GM23338 (cell line): Measurements from ENCODE around the gene GMEB2. TPM values are rescaled to one million over a fixed set of nuclear protein-coding genes. Genes with fewer than 3 reads are reported as not detected.

Source experiments
- ATAC-seq: fragments of 200-7000 bp; cut with Tn5 transposase; 3 replicates; pipeline ENCODE4 v1.9.1; 2020
- DNase-seq: peaks from one replicate; pipeline ENCODE4 v3.0.0-alpha.2; 2015; ENCODE audit warnings: low spot score
- H2AFZ ChIP-seq: fragments of 200-600 bp; sonication (generic); 2 replicates; pipeline ENCODE4 v1.8.0; 2016; ENCODE audit warnings: antibody characterized with exemption, mild to moderate bottlenecking, moderate library complexity
- H3F3A ChIP-seq: fragments of 200-600 bp; sonication (generic); replicated peaks from 2 replicates; pipeline ENCODE4 v1.8.0; 2017; ENCODE audit warnings: antibody characterized with exemption, mixed run types, low read depth
- H3K27ac ChIP-seq: fragments of 200-600 bp; sonication (generic); 2 replicates; pipeline ENCODE4 v1.6.1; 2016; ENCODE audit warnings: low read depth
- H3K27me3 ChIP-seq: fragments of 200-600 bp; sonication (generic); 2 replicates; pipeline ENCODE4 v1.8.0; 2016; ENCODE audit warnings: mild to moderate bottlenecking, mixed run types, moderate library complexity; ENCODE audit not compliant: insufficient read depth
- H3K36me3 ChIP-seq: fragments of 200-600 bp; sonication (generic); 2 replicates; pipeline ENCODE4 v1.8.0; 2016; ENCODE audit warnings: mild to moderate bottlenecking; ENCODE audit not compliant: insufficient read depth
- H3K4me1 ChIP-seq: fragments of 200-600 bp; sonication (generic); 2 replicates; pipeline ENCODE4 v1.8.0; 2016; ENCODE audit warnings: mild to moderate bottlenecking, moderate library complexity; ENCODE audit not compliant: insufficient read depth
- H3K4me2 ChIP-seq: fragments of 200-600 bp; sonication (generic); 2 replicates; pipeline ENCODE4 v1.7.1; 2017; ENCODE audit warnings: mixed run types
- H3K4me3 ChIP-seq: fragments of 200-600 bp; sonication (generic); 2 replicates; pipeline ENCODE4 v1.6.1; 2016; ENCODE audit warnings: mixed run types
- H3K79me2 ChIP-seq: fragments of 200-600 bp; sonication (generic); replicated peaks from 2 replicates; pipeline ENCODE4 v1.8.0; 2017; ENCODE audit warnings: mild to moderate bottlenecking; ENCODE audit not compliant: insufficient read depth
- H3K9me2 ChIP-seq: fragments of 200-600 bp; sonication (generic); 2 replicates; pipeline ENCODE4 v1.8.0; 2017; ENCODE audit not compliant: insufficient read depth
- H4K20me1 ChIP-seq: fragments of 200-600 bp; sonication (generic); replicated peaks from 2 replicates; pipeline ENCODE4 v1.8.0; 2017; ENCODE audit warnings: mild to moderate bottlenecking; ENCODE audit not compliant: insufficient read depth
- H3K27ac Mint-ChIP-seq: 2 replicates; pipeline ENCODE4 v1.8.0; 2020; ENCODE audit warnings: inconsistent platforms, mild to moderate bottlenecking, moderate library complexity, mixed read lengths
- H3K27me3 Mint-ChIP-seq: 3 replicates; pipeline ENCODE4 v1.8.0; 2022; ENCODE audit warnings: low read depth, mild to moderate bottlenecking, moderate library complexity, mixed read lengths, inconsistent platforms; ENCODE audit not compliant: insufficient read depth, poor library complexity
- H3K36me3 Mint-ChIP-seq: 3 replicates; pipeline ENCODE4 v1.8.0; 2021; ENCODE audit warnings: low read depth, mild to moderate bottlenecking, inconsistent platforms, moderate library complexity, mixed read lengths
- H3K4me1 Mint-ChIP-seq: 3 replicates; pipeline ENCODE4 v1.8.0; 2020; ENCODE audit warnings: mild to moderate bottlenecking, inconsistent platforms, mixed read lengths
- H3K4me3 Mint-ChIP-seq: 3 replicates; pipeline ENCODE4 v1.8.0; 2021; ENCODE audit warnings: moderate library complexity, mild to moderate bottlenecking, inconsistent platforms, mixed read lengths
- H3K9me3 Mint-ChIP-seq: 3 replicates; pipeline ENCODE4 v1.8.0; 2020; ENCODE audit warnings: moderate library complexity, mild to moderate bottlenecking, inconsistent platforms, mixed read lengths
- CREB1 ChIP-seq: fragments of 250-450 bp; sonication (Bioruptor Pico); IDR thresholded peaks from 2 replicates; pipeline ENCODE4 v1.5.0; 2020; ENCODE audit warnings: low read depth, mild to moderate bottlenecking, moderate library complexity
- CTCF ChIP-seq, 2 experiments: fragments of 200-600 bp in 1 of 2; sonication (generic) in 1 of 2; conservative IDR thresholded peaks; 2 replicates each; pipeline versions ENCODE4 v1.5.1 to v1.6.1; 2016 to 2017; ENCODE audit warnings: antibody characterized with exemption in 2 of 2, low read depth in 2 of 2, mild to moderate bottlenecking in 2 of 2, moderate library complexity in 1 of 2
- ETS1 ChIP-seq: IDR thresholded peaks from 2 replicates; pipeline ENCODE4 v1.6.1; 2016; ENCODE audit warnings: antibody characterized with exemption
- EZH2 ChIP-seq: fragments of 200-600 bp; sonication (generic); IDR thresholded peaks from one replicate; pipeline ENCODE4 v1.8.0; 2017; ENCODE audit warnings: antibody characterized with exemption, mild to moderate bottlenecking, low read depth; ENCODE audit not compliant: unreplicated experiment
- EZH2phosphoT487 ChIP-seq: fragments of 200-600 bp; sonication (generic); IDR thresholded peaks from one replicate; pipeline ENCODE4 v1.8.1; 2018; ENCODE audit warnings: antibody characterized with exemption; ENCODE audit not compliant: unreplicated experiment
- JUNB ChIP-seq: IDR thresholded peaks from one replicate; pipeline ENCODE4 v1.6.1; 2016; ENCODE audit warnings: antibody characterized with exemption; ENCODE audit not compliant: unreplicated experiment
- NANOG ChIP-seq: IDR thresholded peaks from 2 replicates; pipeline ENCODE4 v1.6.1; 2016; ENCODE audit warnings: antibody characterized with exemption, borderline replicate concordance
- POLR2AphosphoS5 ChIP-seq: IDR thresholded peaks from 2 replicates; pipeline ENCODE4 v1.6.1; 2016; ENCODE audit warnings: antibody characterized with exemption, low read depth
- REST ChIP-seq: IDR thresholded peaks from one replicate; pipeline ENCODE4 v1.6.1; 2018; ENCODE audit warnings: antibody characterized with exemption; ENCODE audit not compliant: unreplicated experiment
- STAT1 ChIP-seq: IDR thresholded peaks from one replicate; pipeline ENCODE4 v1.6.1; 2016; ENCODE audit warnings: antibody characterized with exemption; ENCODE audit not compliant: unreplicated experiment
- ZNF114 ChIP-seq: fragments of 250-450 bp; sonication (Bioruptor Pico); IDR thresholded peaks from 2 replicates; pipeline ENCODE4 v1.5.0; 2020; ENCODE audit warnings: mild to moderate bottlenecking, moderate library complexity
- ZNF331 ChIP-seq: fragments of 250-450 bp; sonication (Bioruptor Pico); IDR thresholded peaks from 2 replicates; pipeline ENCODE4 v1.5.0; 2020; ENCODE audit warnings: low read depth, mild to moderate bottlenecking, moderate library complexity
- ZNF462 ChIP-seq: fragments of 250-450 bp; sonication (Bioruptor Pico); IDR thresholded peaks from 2 replicates; pipeline ENCODE4 v1.5.0; 2020; ENCODE audit warnings: mild to moderate bottlenecking, moderate library complexity
- polyA plus RNA-seq: library from polyadenylated mRNA; unstranded; fragments of >200 nt; fragmentation: Nextera tagmentation; extraction: Ambion mirVana; gene quantifications from 2 replicates; pipeline ENCODE4 v1.2.1, GENCODE V29; 2016
- total RNA-seq: library from RNA; depleted of rRNA; stranded (reverse); fragments of >200 nt; shearing (Covaris generic); gene quantifications from 2 replicates; pipeline ENCODE4 v1.2.3, GENCODE V29; 2014

GMEB2 gene
- total and polyA plus RNA-seq, 2 experiments from 2014 or later: 4.4 to 20.6 TPM

GRCh38 chr20:63561624-63562396, 65.1 kb downstream of the GMEB2 start:
- H3K9me2 ChIP-seq: no peaks in the 10 kb centered on the region
- no peak for TF ChIP-seq REST
- no peak for TF ChIP-seq POLR2AphosphoS5
- TF ChIP-seq JUNB: no peak
- no peak for TF ChIP-seq ZNF331
- TF ChIP-seq ZNF114 (CRISPR knock-in tag): no peak
- no peak for TF ChIP-seq NANOG
- no peak for TF ChIP-seq EZH2phosphoT487
- no peak for TF ChIP-seq ETS1
- no peak for TF ChIP-seq ZNF462 (CRISPR knock-in tag)
- no peak for TF ChIP-seq CREB1 (CRISPR knock-in tag)
- no peak for TF ChIP-seq STAT1
- TF ChIP-seq CTCF (conservative IDR thresholded peaks at IDR 0.05; ENCODE audit: low read depth in 2 of 2): no peak
- TF ChIP-seq EZH2: no peak
- Mint-ChIP-seq H3K27ac (no peak overlapping the region), H3K4me1 (peaks cover 4% of the 10 kb centered on the region; the same call in 2 of the 3 replicates), H3K9me3 (peaks cover 4% of the 10 kb centered on the region; the same call in 2 of the 3 replicates), H3K27me3 (no peaks in the 10 kb centered on the region), H3K36me3 (peaks cover 3% of the 10 kb centered on the region; the same call in 1 of the 3 replicates), H3K4me3 (no peak overlapping the region)
- no peaks in the 10 kb centered on the region for H4K20me1 ChIP-seq
- no peaks in the 10 kb centered on the region for H3K27me3 ChIP-seq
- DNase-seq (no peak), ATAC-seq (no peak)
- H3K4me2 ChIP-seq: no peak overlapping the region
- no peaks in the 10 kb centered on the region for H3K36me3 ChIP-seq
- H3F3A ChIP-seq: 0 out of 2 replicates have a peak, but pooled peaks cover 2% of the 10 kb centered on the region
- no peak overlapping the region for H3K27ac ChIP-seq
- no peak overlapping the region for H2AFZ ChIP-seq
- H3K79me2 ChIP-seq: no peaks in the 10 kb centered on the region
- H3K4me3 ChIP-seq: no peak overlapping the region
- H3K4me1 ChIP-seq: no peaks in the 10 kb centered on the region
